ENCODE results near the gene WDR83. TPM values are rescaled to one million over a fixed set of nuclear protein-coding genes. Genes with fewer than 3 reads are reported as not detected.

Gene WDR83
- total and polyA plus RNA-seq, 4 donors = 9.3 to 37.6 (median 21.1) TPM

DNA sequence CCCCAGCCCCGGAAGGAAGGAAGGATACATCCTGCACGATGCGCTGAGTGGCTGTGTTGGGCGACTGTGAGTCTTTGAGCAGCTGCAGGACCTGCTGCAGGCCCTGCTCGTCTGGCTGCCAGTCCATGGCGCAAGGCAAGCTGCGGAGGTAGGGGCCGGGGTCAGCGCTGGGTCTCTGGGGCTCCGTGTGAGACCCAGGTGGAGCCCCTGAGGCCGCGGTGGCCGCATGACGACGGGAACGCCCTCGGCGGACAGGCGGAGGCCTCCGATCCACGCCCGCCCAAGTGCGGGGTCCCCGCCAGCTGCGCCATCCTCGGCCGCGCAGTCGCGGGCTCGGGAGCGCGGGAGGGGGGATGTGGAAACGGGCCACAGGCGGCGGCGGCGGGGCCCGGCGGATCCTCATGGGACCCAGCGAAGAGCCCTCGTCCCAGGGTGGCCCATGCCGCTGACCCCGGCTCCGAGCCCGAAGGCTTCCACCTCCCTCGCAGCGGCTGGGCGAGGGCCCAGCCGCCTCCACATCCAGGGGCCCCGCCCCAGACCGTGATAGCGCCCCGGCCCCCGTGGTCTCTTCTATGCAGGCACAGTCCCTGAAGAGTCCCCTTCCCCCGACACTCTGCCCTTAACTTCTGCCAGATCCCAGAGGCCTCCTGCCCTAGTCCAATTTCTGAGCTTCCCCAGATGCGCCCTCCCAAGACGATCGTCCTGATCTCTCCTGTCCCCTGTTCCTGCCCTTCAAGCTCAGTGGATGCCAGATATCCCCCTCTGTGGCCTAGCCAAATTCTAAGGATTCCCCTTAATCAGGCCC lies 54.4 kb downstream of the WDR83 start:
- Histone ChIP-seq H3K4me1 (ENCODE audit: control insufficient read depth, insufficient read depth, low read length) (peaks cover 41% of the 10 kb centered on the region), H3K4me3 (ENCODE audit: low read depth, low read length) (peak overlapping the region; percentile 75), H3K27me3 (ENCODE audit: control insufficient read depth, insufficient read depth, low read length) (no peaks in the 10 kb centered on the region), H3K27ac (ENCODE audit: low read depth, low read length) (peak overlapping the region; percentile 94), H3K9me3 (ENCODE audit: control insufficient read depth, insufficient read depth, low read length) (no peaks in the 10 kb centered on the region), H3K36me3 (ENCODE audit: control insufficient read depth, insufficient read depth, low read length) (peaks cover 40% of the 10 kb centered on the region)
- DNase-seq (ENCODE audit: low read depth in 4 of 6, low spot score in 6 of 6) = peak in 2 of 6 donors; percentile 12 to 33
- WGBS (ENCODE audit: insufficient coverage) = 4% methylated on average over 59 of the region's 59 CpGs

DNA sequence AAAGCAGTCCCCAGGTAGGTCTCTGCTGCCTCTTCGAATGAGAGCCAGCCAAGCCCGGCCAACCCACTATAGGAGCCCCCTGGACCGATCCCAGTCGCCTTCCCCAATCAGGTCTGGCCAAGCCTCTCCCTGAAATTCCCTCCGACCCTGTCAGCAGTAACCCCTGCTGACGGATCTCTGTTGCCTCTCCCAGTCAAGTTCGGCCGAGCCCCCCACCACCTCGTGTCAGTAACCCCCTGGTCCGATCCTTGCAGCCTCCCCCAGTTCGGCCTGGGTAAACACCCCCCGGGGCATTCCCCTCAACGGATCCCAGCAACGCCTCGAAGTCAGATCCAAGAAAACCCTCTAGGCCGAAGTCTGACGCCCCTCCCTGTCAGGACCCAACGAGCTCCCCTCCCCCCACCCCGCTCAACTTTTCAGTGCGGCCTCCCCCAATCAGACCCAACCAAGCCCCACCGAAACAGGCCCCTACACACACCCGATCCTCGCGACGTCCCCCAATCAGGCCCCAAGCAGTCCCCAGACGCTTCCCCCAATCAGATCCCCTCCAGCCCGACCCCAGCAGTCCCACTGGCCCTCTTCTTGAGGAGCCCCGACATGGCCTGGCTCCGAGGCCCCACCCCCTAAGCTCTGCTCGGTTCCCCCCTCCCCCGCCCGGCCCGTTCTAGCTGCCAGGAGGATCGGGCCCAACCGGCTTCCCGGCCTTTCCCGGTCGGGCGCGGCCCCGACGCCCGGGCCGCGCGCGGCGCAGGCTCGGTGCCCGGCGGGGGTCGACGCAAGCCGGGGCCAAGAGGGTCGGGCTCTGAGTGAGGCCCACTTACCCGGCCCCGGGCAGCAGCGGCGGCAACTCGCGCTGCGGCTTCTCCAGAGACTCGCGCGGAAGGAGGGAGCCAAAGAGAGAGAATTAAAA lies 55.3 kb downstream of the WDR83 start:
- Histone ChIP-seq H3K36me3 (ENCODE audit: control insufficient read depth, insufficient read depth, low read length) (peaks cover 31% of the 10 kb centered on the region), H3K27ac (ENCODE audit: low read depth, low read length) (peak overlapping the region; percentile 94), H3K9me3 (ENCODE audit: control insufficient read depth, insufficient read depth, low read length) (no peaks in the 10 kb centered on the region), H3K4me3 (ENCODE audit: low read depth, low read length) (peak overlapping the region; percentile 75), H3K4me1 (ENCODE audit: control insufficient read depth, insufficient read depth, low read length) (peaks cover 41% of the 10 kb centered on the region), H3K27me3 (ENCODE audit: control insufficient read depth, insufficient read depth, low read length) (no peaks in the 10 kb centered on the region)
- WGBS (ENCODE audit: insufficient coverage) = under 1% methylated on average over 56 of the region's 65 CpGs
- peak in 2 of 6 donors; percentile 23 to 54 for DNase-seq (ENCODE audit: low read depth in 4 of 6, low spot score in 6 of 6)

DNA sequence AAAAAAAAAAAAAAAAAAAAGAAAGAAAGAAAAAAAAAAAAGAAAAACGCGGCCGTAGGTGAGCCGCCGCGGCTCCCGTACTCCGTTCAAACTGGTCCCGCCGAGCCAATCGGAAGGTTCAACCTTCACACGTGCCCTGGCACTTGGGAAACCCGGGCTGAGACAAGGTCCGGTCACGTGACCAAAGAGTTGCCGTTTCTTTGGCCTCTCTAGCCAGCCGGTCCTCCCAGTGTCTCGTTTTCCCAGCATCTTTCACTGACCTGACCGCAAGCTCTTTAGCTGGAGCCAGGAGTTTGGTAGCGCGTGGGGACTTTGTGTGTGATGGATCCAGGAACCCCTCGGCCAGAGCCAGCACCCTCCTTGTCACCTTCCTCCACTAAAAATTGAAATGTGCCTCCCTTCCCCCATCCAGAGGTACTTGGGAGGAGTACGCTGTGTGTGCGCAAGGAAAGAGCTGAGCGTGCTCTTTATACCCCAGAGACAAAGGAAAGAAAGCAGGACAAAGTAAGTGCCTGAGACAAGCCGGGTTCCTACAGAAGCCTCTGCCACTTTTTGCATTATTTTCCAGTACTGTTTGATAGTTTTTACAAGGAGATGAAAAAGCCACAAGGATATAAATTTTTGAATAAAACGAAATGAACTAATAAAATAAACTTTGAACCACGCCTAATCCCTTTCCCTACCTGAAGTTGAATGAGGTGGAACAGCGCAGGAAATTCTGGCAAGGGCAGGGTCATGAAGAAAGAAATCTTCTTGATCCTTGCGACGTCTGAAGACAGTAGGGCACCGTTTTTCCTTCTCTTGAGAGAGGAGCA lies 56.2 kb downstream of the WDR83 start:
- WGBS (ENCODE audit: insufficient coverage) = 0% methylated on average over 22 of the region's 32 CpGs
- peaks cover 41% of the 10 kb centered on the region for H3K4me1 ChIP-seq (ENCODE audit: control insufficient read depth, insufficient read depth, low read length)

DNA sequence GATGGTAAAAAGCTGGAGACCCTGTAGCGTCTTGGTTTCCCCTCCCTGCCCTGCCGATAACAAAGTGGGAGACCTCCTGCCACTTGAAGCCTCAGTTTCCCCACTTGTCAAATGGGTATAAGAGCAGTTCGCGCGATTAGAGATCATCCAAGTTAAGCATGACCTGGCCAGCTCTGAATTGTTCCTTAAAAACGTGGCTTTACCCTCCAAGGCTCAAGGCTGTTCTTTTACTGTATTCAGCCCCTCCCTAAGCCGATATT lies 56.7 kb downstream of the WDR83 start:
- H3K27ac ChIP-seq (ENCODE audit: low read depth, low read length) = peak overlapping the region; percentile 94
- H3K36me3 ChIP-seq (ENCODE audit: control insufficient read depth, insufficient read depth, low read length) = peaks cover 26% of the 10 kb centered on the region
- peaks cover 41% of the 10 kb centered on the region for H3K4me1 ChIP-seq (ENCODE audit: control insufficient read depth, insufficient read depth, low read length)
- no peaks in the 10 kb centered on the region for H3K9me3 ChIP-seq (ENCODE audit: control insufficient read depth, insufficient read depth, low read length)
- peak overlapping the region; percentile 75 for H3K4me3 ChIP-seq (ENCODE audit: low read depth, low read length)
- 0% methylated on average over 5 of the region's 7 CpGs for WGBS (ENCODE audit: insufficient coverage)
- DNase-seq (ENCODE audit: low read depth in 4 of 6, low spot score in 6 of 6) = peak in 2 of 6 donors; percentile 2 to 18
- no peaks in the 10 kb centered on the region for H3K27me3 ChIP-seq (ENCODE audit: control insufficient read depth, insufficient read depth, low read length)

More for the DNA sequence above, 56.2 kb downstream of the WDR83 start:
- H3K9me3 ChIP-seq (ENCODE audit: control insufficient read depth, insufficient read depth, low read length) = no peaks in the 10 kb centered on the region
- no peaks in the 10 kb centered on the region for H3K27me3 ChIP-seq (ENCODE audit: control insufficient read depth, insufficient read depth, low read length)
- H3K4me3 ChIP-seq (ENCODE audit: low read depth, low read length) = peak overlapping the region; percentile 75
- peak overlapping the region; percentile 94 for H3K27ac ChIP-seq (ENCODE audit: low read depth, low read length)
- H3K36me3 ChIP-seq (ENCODE audit: control insufficient read depth, insufficient read depth, low read length) = peaks cover 26% of the 10 kb centered on the region
- DNase-seq (ENCODE audit: low read depth in 4 of 6, low spot score in 6 of 6) = peak; percentile 97 to 100 (median 99)

DNA sequence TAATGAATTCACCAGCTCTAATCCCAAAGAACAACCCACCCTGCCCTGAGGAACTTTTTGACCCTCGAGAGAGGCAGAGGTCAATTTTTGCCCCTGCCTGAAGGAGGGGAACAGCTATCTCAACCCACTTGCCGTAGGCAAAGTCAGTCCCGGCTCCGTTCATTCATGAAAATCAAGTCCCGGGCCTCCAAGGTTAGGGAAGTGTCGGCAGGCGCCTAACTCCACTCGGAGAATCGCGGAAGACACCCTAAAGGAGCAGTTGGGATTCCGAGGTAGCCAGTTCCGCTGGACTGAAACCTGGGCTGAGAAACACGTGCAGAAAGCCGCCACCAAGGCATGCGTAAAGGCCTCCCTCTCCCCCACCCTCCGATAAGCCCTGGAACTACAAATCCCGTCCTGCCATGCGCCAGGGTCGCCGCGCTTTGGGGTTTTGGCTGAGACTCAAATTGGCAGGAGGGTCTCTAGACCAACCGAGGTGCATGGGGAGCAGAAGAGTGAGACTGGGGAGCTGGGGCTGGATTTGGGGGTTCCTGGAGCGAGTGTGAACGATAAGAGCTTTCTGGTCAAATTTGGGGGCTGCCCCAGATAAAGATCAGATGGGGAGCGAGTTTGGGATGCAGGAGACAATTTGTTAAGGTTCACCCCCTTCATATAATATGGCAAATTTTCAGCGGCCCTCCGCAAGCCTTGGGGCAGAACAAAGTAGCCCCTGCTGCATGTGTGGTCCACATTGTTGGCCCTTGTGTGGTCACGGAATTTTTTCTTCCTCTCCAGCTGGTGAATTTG lies 57.2 kb downstream of the WDR83 start, which contains the start of gene TNPO2:
TNPO2 (minus strand) TSS at position 292 of the 786 bp plus-strand sequence. CDS start 2,955 bp downstream, outside the sequence.
- H3K4me3 ChIP-seq (ENCODE audit: low read depth, low read length) = peak within 1 kb of the TSS; percentile 75
- no peaks in the 10 kb centered on the region for H3K27me3 ChIP-seq (ENCODE audit: control insufficient read depth, insufficient read depth, low read length)
- H3K4me1 ChIP-seq (ENCODE audit: control insufficient read depth, insufficient read depth, low read length) = peaks cover 41% of the 10 kb centered on the region
- H3K27ac ChIP-seq (ENCODE audit: low read depth, low read length) = peak within 1 kb of the TSS; percentile 94
- peaks cover 27% of the 10 kb centered on the region for H3K36me3 ChIP-seq (ENCODE audit: control insufficient read depth, insufficient read depth, low read length)
- under 1% methylated on average over 22 of the region's 28 CpGs for WGBS (ENCODE audit: insufficient coverage)
- peak in 4 of 6 donors; percentile 48 to 95 (median 82) for DNase-seq (ENCODE audit: low read depth in 4 of 6, low spot score in 6 of 6)
- H3K9me3 ChIP-seq (ENCODE audit: control insufficient read depth, insufficient read depth, low read length) = no peaks in the 10 kb centered on the region

Small RNA genes within 50 kb of the gene (small RNA-seq; reads per million reads assigned to genes)
- 35.7 reads per million, percentile 97 among the genes with 10 or more reads in this experiment for gene SNORD41 (ENCODE audit: low replicate concordance)

Other genes starting within 250 kb of the WDR83 start
- 10 to 100 TPM; 10.9 TPM for gene ZNF443, start 225.8 kb upstream of the WDR83 start, total RNA-seq
- 1 to 10 TPM; 6.7 to 7.6 TPM for gene ZNF443, start 225.8 kb upstream of the WDR83 start, polyA plus RNA-seq (ENCODE audit: insufficient read length in 2 of 2)
- 10 to 100 TPM; 13.1 to 20.5 TPM for gene ZNF709, start 182.0 kb upstream of the WDR83 start, total RNA-seq
- 1 to 10 TPM; 9.4 to 9.5 TPM for gene ZNF709, start 182.0 kb upstream of the WDR83 start, polyA plus RNA-seq (ENCODE audit: insufficient read length in 2 of 2)
- 10 to 100 TPM; 19.9 to 23.6 TPM for gene ZNF564, start 115.3 kb upstream of the WDR83 start, total RNA-seq
- gene ZNF564, start 115.3 kb upstream of the WDR83 start, polyA plus RNA-seq (ENCODE audit: insufficient read length in 2 of 2) = 1 to 10 TPM; 5.8 to 6.3 TPM
- 10 to 100 TPM; 10.7 to 12.9 TPM for gene ZNF490, start 56.0 kb upstream of the WDR83 start, total RNA-seq
- 1 to 10 TPM; 5.6 to 8.1 TPM for gene ZNF490, start 56.0 kb upstream of the WDR83 start, polyA plus RNA-seq (ENCODE audit: insufficient read length in 2 of 2)
- 10 to 100 TPM; 19.4 to 20.8 TPM for gene ZNF791, start 55.9 kb upstream of the WDR83 start, total RNA-seq
- 10 to 100 TPM; 17.4 to 17.5 TPM for gene ZNF791, start 55.9 kb upstream of the WDR83 start, polyA plus RNA-seq (ENCODE audit: insufficient read length in 2 of 2)
- gene MAN2B1, start 65 bp upstream of the WDR83 start, total RNA-seq = 10 to 100 TPM; 18.9 to 30.6 TPM
- 10 to 100 TPM; 31.5 to 38.7 TPM for gene MAN2B1, start 65 bp upstream of the WDR83 start, polyA plus RNA-seq (ENCODE audit: insufficient read length in 2 of 2)
- 10 to 100 TPM; 52.5 to 97.1 TPM for gene DHPS, start 15.1 kb downstream of the WDR83 start, total RNA-seq
- 100 to 1,000 TPM; 118 to 138 TPM for gene DHPS, start 15.1 kb downstream of the WDR83 start, polyA plus RNA-seq (ENCODE audit: insufficient read length in 2 of 2)
- gene GNG14, start 21.2 kb downstream of the WDR83 start, total RNA-seq = not detected
- gene GNG14, start 21.2 kb downstream of the WDR83 start, polyA plus RNA-seq (ENCODE audit: insufficient read length in 2 of 2) = 1 to 10 TPM in 1 of 2 donors, not detected in 1; 1.6 TPM
- 10 to 100 TPM in 1 of 2 donors, 1 to 10 TPM in 1; 6.2 to 15.8 TPM for gene FBXW9, start 29.8 kb downstream of the WDR83 start, total RNA-seq
- 10 to 100 TPM; 21.1 to 21.7 TPM for gene FBXW9, start 29.8 kb downstream of the WDR83 start, polyA plus RNA-seq (ENCODE audit: insufficient read length in 2 of 2)
- 10 to 100 TPM; 40.9 to 66.8 TPM for gene TNPO2, start 57.1 kb downstream of the WDR83 start, total RNA-seq
- gene TNPO2, start 57.1 kb downstream of the WDR83 start, polyA plus RNA-seq (ENCODE audit: insufficient read length in 2 of 2) = 100 to 1,000 TPM; 146 to 155 TPM
- gene TRIR, start 67.9 kb downstream of the WDR83 start, total RNA-seq = 100 to 1,000 TPM in 1 of 2 donors, 10 to 100 TPM in 1; 77.6 to 205 TPM
- gene TRIR, start 67.9 kb downstream of the WDR83 start, polyA plus RNA-seq (ENCODE audit: insufficient read length in 2 of 2) = 100 to 1,000 TPM; 220 to 224 TPM
- 10 to 100 TPM; 50.9 to 84.4 TPM for gene GET3, start 70.7 kb downstream of the WDR83 start, total RNA-seq
- 100 to 1,000 TPM; 119 to 120 TPM for gene GET3, start 70.7 kb downstream of the WDR83 start, polyA plus RNA-seq (ENCODE audit: insufficient read length in 2 of 2)
- not detected for gene BEST2, start 85.0 kb downstream of the WDR83 start, total RNA-seq
- gene BEST2, start 85.0 kb downstream of the WDR83 start, polyA plus RNA-seq (ENCODE audit: insufficient read length in 2 of 2) = under 1 TPM in 1 of 2 donors, not detected in 1; 0.24 TPM
- gene HOOK2, start 108.7 kb downstream of the WDR83 start, total RNA-seq = 10 to 100 TPM; 16.4 to 25.2 TPM
- gene HOOK2, start 108.7 kb downstream of the WDR83 start, polyA plus RNA-seq (ENCODE audit: insufficient read length in 2 of 2) = 10 to 100 TPM; 40.0 to 65.2 TPM
- 100 to 1,000 TPM in 1 of 2 donors, 10 to 100 TPM in 1; 90.7 to 119 TPM for gene JUNB, start 124.7 kb downstream of the WDR83 start, total RNA-seq
- gene JUNB, start 124.7 kb downstream of the WDR83 start, polyA plus RNA-seq (ENCODE audit: insufficient read length in 2 of 2) = 10 to 100 TPM; 23.3 to 52.2 TPM
- gene PRDX2, start 135.0 kb downstream of the WDR83 start, total RNA-seq = 100 to 1,000 TPM; 280 to 444 TPM
- gene PRDX2, start 135.0 kb downstream of the WDR83 start, polyA plus RNA-seq (ENCODE audit: insufficient read length in 2 of 2) = 100 to 1,000 TPM; 435 to 476 TPM
- gene THSD8, start 135.3 kb downstream of the WDR83 start, total RNA-seq = 1 to 10 TPM in 1 of 2 donors, not detected in 1; 8.7 TPM
- 1 to 10 TPM; 5.9 to 6.5 TPM for gene THSD8, start 135.3 kb downstream of the WDR83 start, polyA plus RNA-seq (ENCODE audit: insufficient read length in 2 of 2)
- 10 to 100 TPM; 11.3 to 18.0 TPM for gene RNASEH2A, start 139.8 kb downstream of the WDR83 start, total RNA-seq
- gene RNASEH2A, start 139.8 kb downstream of the WDR83 start, polyA plus RNA-seq (ENCODE audit: insufficient read length in 2 of 2) = 10 to 100 TPM; 28.0 to 32.0 TPM
- 1 to 10 TPM; 1.1 to 1.8 TPM for gene RTBDN, start 167.8 kb downstream of the WDR83 start, total RNA-seq
- gene RTBDN, start 167.8 kb downstream of the WDR83 start, polyA plus RNA-seq (ENCODE audit: insufficient read length in 2 of 2) = 1 to 10 TPM; 5.8 to 6.8 TPM
- gene MAST1, start 171.7 kb downstream of the WDR83 start, total RNA-seq = 10 to 100 TPM; 12.2 to 39.1 TPM
- gene MAST1, start 171.7 kb downstream of the WDR83 start, polyA plus RNA-seq (ENCODE audit: insufficient read length in 2 of 2) = 100 to 1,000 TPM in 1 of 2 donors, 10 to 100 TPM in 1; 87.0 to 112 TPM
- 10 to 100 TPM; 11.7 to 19.7 TPM for gene DNASE2, start 214.6 kb downstream of the WDR83 start, total RNA-seq
- 10 to 100 TPM; 23.6 TPM for gene DNASE2, start 214.6 kb downstream of the WDR83 start, polyA plus RNA-seq (ENCODE audit: insufficient read length in 2 of 2)
- gene KLF1, start 220.4 kb downstream of the WDR83 start, total RNA-seq = 1 to 10 TPM; 2.1 to 3.2 TPM
- gene KLF1, start 220.4 kb downstream of the WDR83 start, polyA plus RNA-seq (ENCODE audit: insufficient read length in 2 of 2) = under 1 TPM; 0.42 to 0.57 TPM
- gene GCDH, start 224.4 kb downstream of the WDR83 start, total RNA-seq = 10 to 100 TPM; 22.9 to 30.1 TPM
- 10 to 100 TPM; 36.1 to 45.1 TPM for gene GCDH, start 224.4 kb downstream of the WDR83 start, polyA plus RNA-seq (ENCODE audit: insufficient read length in 2 of 2)